Measurements from ENCODE around the gene MOGAT1.
"Not testable (repeated sequence)": the region's sequence is repeated elsewhere in the genome, so short reads cannot be mapped to it uniquely, and the experiment has no call there.

MOGAT1 gene

DNA sequence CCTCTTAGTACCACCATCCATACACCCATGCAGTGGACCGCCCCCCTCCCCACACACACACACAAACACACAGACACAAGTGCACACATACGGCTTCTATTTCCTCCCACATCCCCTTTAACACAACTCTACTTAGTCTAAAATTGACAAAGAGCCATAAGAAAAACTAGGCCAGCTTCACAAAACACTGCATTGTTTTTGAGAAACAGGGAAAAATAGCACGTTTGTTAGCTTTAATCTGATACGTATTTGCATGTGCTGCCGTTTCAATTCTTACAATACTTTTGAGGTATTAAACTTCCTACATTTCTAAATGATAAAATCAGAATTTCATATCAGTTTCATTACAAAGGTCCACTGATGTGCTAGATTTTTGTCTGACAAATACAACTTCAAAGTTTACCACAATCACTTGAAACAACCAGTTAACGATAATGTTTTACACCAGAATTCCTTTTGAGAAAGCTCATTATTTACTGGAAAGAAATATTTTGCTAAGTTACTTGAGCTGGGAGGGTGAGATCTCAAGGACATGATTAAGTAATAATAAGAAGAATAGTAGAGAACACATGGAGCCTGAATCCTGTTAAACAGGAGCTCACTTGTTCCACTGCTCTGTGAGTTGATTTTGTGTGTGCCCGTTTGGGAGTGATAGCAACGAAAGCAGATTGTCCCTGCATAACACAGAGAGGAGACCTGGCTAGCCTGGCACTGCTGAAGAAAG, 74.5 kb downstream of the MOGAT1 start:
- no peak for DNase-seq

DNA sequence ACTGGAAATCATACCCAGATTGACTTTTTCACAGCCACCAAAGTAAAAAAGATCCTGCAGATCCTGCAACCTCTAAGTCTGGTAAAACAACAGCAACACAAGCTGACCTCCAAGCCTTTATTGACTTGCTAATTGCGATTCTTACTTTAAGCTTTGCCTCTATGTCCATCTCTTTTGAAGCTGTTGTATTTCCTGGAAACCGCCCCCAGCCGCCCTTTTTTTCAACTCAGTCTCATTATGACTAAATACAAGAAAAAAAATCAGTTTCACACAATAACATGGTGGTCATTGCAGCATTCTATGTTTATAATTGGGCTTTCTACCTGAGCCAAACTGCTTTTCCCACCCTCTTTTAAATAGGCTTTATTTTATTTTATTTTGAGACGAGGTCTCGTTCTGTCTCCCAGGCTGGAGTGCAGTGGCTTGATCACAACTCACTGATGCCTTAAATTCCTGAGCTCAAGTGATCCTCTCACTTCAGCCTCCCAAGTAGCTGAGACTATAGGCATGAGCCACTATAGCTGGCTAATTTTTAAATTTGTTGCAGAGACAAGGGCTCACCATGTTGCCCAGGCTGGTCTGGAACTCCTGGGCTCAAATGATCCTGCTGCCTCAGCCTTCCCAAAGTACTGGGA, 76.2 kb downstream of the MOGAT1 start:
- no peak for DNase-seq

DNA sequence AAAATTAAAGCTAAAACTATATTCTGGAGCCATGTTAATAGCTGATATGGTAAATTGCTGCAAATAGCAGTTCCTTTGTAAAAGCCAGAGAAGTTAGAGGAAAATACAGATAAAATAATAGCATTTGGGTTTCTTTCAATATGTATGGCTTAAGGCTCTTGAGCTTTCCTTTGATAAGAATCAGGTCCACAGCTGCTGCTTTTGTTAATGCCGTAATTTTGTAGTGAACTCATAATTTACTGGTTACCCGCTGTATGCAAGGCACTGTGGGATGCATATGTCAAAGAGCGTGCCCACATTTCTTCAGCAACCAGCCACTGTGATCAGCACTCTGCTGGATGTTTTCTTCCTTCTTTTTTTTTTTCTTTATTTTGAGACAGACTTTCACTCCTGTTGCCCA, 79.1 kb downstream of the MOGAT1 start:
- no peak for DNase-seq

DNA sequence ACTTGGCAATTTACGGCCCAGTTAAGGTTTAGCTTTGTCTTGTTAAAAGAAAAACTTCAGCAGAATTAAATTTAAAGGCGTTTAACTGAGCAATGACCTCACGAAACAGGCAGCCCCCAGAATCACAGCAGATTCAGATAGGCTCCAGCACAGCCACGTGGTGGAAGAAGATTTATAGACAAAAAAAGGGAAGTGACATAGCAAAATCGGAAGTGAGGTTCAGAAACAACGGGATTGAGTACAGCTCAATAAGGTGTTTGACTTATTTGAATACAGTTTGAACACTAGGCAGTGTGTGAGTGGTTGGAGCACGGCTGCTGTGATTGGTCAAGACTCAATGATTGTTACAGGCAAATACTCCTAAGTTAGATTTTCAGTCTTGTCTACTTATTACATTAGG, 79.8 kb downstream of the MOGAT1 start:
- no peak for DNase-seq

DNA sequence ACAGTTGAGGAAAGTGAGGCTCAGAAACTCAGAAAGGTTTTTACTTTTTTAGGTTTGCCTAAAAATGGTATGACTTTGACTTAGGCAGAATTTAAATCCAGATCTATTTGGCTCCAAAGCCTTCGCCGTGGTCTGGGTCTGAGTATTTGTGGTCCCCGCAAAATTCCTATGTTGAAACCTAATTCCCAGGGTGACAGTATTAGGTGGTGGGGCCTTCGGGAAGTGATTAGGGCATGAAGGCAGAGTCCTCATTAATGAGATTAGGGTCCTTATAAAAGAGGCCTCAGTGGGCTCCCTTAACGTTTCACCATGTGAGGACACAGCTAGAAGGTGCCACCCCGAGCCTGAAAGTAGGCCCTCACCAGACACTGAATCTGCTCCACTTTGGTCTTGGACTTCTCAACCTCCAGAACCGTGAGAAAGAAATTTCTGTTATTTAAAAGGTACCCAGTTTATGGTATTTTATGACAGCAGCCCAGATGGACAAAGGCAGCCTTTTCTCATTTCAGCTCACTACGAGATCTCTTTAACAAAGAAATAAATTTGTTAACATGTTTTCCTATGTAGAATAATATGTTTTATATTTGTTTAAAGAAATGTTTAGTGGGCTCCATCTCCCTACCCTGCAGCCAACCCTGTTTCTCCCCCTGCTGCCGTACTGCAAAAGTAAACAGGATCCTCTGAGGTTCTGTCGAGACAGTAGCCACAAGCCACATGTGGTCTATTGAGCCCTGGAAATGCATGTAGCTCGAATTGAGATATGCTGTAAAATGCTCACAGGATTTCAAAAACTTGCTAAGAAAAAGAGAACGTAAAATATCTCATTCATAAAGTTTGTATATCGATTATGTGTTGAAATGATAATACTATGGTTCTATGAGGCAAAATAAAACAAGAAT, 80.6 kb downstream of the MOGAT1 start:
- no peak for DNase-seq

DNA sequence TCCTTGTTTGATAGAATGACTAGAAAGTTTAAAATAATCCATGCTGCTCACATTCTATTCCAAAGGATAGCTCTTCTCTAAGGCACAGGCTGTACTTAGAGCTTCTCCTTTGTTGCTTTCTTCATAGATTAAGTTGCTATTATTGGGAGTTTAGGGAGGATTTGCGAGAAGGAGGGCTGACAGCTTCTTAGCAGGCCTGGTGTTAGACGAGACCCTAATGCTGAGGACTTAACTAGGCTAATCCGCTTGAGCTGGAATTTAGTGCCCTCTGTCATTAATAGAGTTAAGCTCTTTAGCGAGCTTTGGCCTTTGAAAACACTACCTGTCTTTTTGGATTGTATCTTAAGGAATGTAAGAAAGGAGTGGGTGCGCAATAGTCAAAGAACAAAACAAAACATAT, 81.3 kb downstream of the MOGAT1 start:
- no peak for DNase-seq

DNA sequence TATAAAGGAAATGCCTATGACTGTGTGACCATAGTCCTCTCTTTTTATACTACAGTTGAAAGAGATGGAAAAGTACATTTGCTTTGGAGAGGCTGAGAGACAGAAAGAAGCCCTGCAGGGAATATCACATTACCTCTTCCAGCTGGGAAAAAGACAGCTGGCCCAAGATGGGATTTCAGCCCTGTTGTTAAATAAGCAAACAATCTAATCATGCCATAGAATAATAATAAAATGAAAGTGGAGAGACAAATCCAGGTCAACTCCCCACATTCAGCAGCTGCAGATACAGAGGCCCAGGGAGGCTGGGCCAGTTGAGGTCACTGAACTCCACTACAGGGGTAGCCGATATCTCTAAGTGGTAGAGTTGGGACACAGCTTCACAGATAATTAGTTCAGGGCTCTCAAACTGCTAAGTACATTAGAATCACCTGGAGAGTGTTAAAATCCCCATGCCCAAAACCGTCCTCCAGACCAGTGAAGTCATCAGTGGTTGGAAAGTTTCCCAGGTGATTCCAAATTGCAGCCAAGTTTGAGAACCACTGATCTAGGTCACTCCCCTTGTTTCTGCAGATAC, 81.9 kb downstream of the MOGAT1 start:
- DNase-seq, result peak; percentile 85

DNA sequence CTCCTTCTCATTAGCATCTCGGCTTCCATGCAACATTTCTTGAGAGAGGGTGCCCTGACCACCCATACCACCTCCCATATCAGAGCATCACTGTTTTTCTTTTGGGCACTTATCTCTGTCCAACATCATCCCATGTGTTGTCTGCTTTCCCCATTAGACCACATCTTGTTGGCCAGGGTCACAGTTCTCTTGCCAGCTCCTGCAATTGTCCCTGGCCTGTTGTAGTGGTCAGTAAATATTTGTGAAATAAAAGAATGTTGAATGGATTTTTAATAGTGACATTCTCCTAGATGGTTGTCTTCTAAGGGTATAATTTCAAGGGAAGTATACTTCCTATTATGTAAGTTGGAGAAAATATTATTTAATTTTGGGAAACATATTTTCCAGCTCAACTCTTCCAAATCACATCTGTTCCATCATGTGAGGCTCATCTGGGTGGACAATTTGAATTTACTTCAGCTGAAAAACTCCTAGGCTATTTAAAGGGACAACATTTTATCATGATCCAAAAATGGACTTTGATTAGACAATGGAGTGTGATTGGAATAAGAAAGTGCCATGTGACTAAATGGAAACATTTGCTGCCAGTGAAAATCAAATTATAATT, 83.0 kb downstream of the MOGAT1 start:
- no peak for DNase-seq

DNA sequence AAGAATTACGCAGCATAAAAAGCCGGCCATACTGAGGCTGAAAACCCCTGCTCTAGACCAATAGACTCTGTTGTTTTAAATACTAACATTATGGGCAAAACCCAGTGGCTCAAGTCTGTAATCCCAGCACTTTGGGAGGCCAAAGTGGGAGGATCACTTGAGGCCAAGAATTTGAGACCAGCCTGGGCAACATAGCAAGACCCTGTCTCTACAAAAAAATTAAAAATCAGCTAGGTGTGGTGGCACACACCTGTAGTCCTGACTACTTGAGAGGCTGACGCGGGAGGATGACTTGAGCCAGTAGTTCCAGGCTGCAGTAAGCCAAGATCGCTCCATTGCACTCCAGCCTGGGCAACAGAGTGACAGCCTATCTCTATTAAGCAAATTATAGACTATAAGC, 84.1 kb downstream of the MOGAT1 start:
- DNase-seq, result not testable (repeated sequence)

DNA sequence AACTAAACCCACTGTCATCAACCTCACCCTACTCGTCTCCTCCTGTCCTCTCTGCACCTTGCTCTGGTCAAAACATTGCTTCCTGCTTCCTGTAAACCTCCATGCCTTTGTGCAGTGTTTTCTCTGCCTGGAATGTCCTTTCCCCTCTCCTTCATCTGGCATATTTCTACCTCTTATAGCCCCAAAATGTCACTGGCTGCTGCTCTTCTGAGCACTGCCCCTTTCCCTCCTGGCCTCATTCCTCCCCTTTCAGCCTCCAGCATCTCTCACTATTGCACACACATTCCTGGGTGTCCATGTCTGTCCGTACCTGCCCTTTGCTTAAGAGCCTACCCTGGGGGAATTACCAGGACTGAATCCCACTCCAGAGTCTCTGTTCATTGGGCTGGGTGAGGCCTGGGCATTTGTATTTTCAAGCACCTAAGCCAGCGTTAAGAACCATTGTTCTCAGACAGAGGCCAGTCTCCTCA, 84.9 kb downstream of the MOGAT1 start:
- DNase-seq, result no peak

DNA sequence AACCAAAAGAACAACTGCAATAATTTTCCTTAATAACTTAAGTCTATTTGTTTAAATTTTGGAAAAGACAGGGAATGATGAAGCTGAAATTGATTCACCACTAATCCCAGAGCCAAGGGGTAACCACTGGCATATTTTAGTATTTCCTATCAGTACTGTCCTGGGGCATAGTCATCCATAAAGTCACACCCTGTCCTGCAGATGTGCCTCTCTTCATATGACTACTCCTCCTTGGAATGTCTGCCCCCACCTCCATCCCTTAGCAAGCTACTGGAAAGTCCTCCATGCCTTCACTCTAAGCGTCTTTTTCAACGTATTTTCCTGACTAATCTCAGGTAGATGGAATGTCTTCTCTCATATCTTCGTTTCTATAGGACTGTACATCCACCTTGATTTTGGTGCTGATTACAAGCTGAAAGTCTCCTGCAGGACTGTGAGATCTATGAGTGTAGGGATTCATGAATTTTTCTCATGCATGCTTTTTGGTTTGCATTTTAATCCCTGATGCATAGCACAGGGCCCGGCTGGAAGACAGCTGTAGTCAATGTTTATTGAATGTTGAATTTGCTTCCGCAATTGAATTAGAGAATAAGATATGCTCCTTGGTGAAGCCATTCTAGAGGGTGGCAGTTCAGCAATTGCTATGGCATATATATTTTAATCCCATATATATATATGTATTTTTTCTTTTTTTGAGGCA, 85.6 kb downstream of the MOGAT1 start:
- DNase-seq, result no peak
